Naive thymus-derived CD4-positive, alpha-beta T cell (primary cell): ENCODE data around the gene CFHR4. TPM values are rescaled to one million over a fixed set of nuclear protein-coding genes. Genes with fewer than 3 reads are reported as not detected.
"Not testable (repeated sequence)": the region's sequence is repeated elsewhere in the genome, so short reads cannot be mapped to it uniquely, and the experiment has no call there.

Experiments used
- ATAC-seq: fragments of 150-1000 bp; cut with Tn5 transposase; 2 replicates; pipeline ENCODE4 v1.10.0; 2021; ENCODE audit warnings: mild to moderate bottlenecking, moderate library complexity
- CTCF ChIA-PET: fragments of 350-600 bp; sonication (Branson Sonifier 250); formaldehyde crosslinking; loops from one replicate; lab custom pipeline; 2021; ENCODE audit warnings: antibody characterized with exemption; lab: Charles Lee
- POLR2A ChIA-PET: fragments of 350-600 bp; sonication (Branson Sonifier 250); formaldehyde crosslinking; loops from one replicate; lab custom pipeline; 2021; ENCODE audit warnings: antibody characterized with exemption, inconsistent platforms; lab: Charles Lee
- DNase-seq, 9 donors: peaks; one replicate each; pipeline versions ENCODE4 v3.0.0 to v3.0.0-alpha.2; 2020 to 2022; ENCODE audit warnings: mixed read lengths in 1 of 9
- H3K27ac ChIP-seq: one replicate; pipeline ENCODE4 v1.7.0; 2013; ENCODE audit warnings: mild to moderate bottlenecking, low read depth, low read length, moderate library complexity
- H3K27me3 ChIP-seq, 2 donors: one replicate each; pipeline ENCODE4 v1.7.0; 2013; ENCODE audit warnings: low read length in 2 of 2, mild to moderate bottlenecking in 2 of 2, moderate library complexity in 2 of 2; ENCODE audit not compliant: control insufficient read depth in 2 of 2, insufficient read depth in 2 of 2
- H3K36me3 ChIP-seq, 3 experiments: 1 replicate in 2 of 3; 2 replicates in 1 of 3; pipeline ENCODE4 v1.7.0; 2013; ENCODE audit warnings: low read length in 3 of 3, mild to moderate bottlenecking in 3 of 3, moderate library complexity in 1 of 3; ENCODE audit not compliant: insufficient read depth in 3 of 3, control insufficient read depth in 2 of 3
- H3K4me1 ChIP-seq, 2 donors: one replicate each; pipeline ENCODE4 v1.7.0; 2013; ENCODE audit warnings: low read length in 2 of 2, mild to moderate bottlenecking in 2 of 2, moderate library complexity in 1 of 2; ENCODE audit not compliant: control insufficient read depth in 2 of 2, insufficient read depth in 2 of 2
- H3K4me3 ChIP-seq: 2 replicates; pipeline ENCODE4 v1.7.0; 2013; ENCODE audit warnings: mild to moderate bottlenecking, low read length
- H3K9me3 ChIP-seq, 3 experiments: 1 replicate in 2 of 3; 2 replicates in 1 of 3; pipeline ENCODE4 v1.7.0; 2013; ENCODE audit warnings: low read length in 3 of 3; ENCODE audit not compliant: control insufficient read depth in 2 of 3
- H3K27ac Mint-ChIP-seq, 9 donors: one replicate each; pipeline ENCODE4 v1.8.0; 2020 to 2022; ENCODE audit warnings: mixed read lengths in 9 of 9, mild to moderate bottlenecking in 8 of 9, moderate library complexity in 5 of 9, inconsistent platforms in 2 of 9
- H3K27me3 Mint-ChIP-seq, 5 donors: one replicate each; pipeline ENCODE4 v1.8.0; 2021 to 2022; ENCODE audit warnings: mixed read lengths in 5 of 5, mild to moderate bottlenecking in 1 of 5
- H3K36me3 Mint-ChIP-seq, 5 donors: one replicate each; pipeline ENCODE4 v1.8.0; 2020 to 2022; ENCODE audit warnings: mixed read lengths in 5 of 5, mild to moderate bottlenecking in 3 of 5, inconsistent platforms in 1 of 5
- H3K4me1 Mint-ChIP-seq, 7 donors: one replicate each; pipeline ENCODE4 v1.8.0; 2020 to 2022; ENCODE audit warnings: mixed read lengths in 7 of 7, mild to moderate bottlenecking in 3 of 7, inconsistent platforms in 1 of 7
- H3K4me3 Mint-ChIP-seq, 10 donors: one replicate each; pipeline ENCODE4 v1.8.0; 2020 to 2022; ENCODE audit warnings: mild to moderate bottlenecking in 10 of 10, mixed read lengths in 10 of 10, moderate library complexity in 6 of 10, inconsistent platforms in 2 of 10
- H3K9me3 Mint-ChIP-seq, 11 donors: one replicate each; pipeline ENCODE4 v1.8.0; 2020 to 2022; ENCODE audit warnings: mixed read lengths in 11 of 11, mild to moderate bottlenecking in 4 of 11, inconsistent platforms in 1 of 11, moderate library complexity in 1 of 11
- intact Hi-C, 2 donors: fragments of 100-400 bp; cut with micrococcal nuclease; formaldehyde crosslinking; loops; one replicate each; pipeline ENCODE4 v1.15.1; 2023
- polyA plus RNA-seq, 2 donors: library from polyadenylated mRNA; unstranded; fragments of 300-500 nt; fragmentation: Illumina TruSeq; gene quantifications; one replicate each; pipeline ENCODE4 v1.2.3, GENCODE V29; 2021
- total RNA-seq, 6 experiments: library from RNA in 5 of 6; stranded (reverse) in 5 of 6; gene quantifications; 1 replicate in 5 of 6; 2 replicates in 1 of 6; pipeline ENCODE4 v1.2.3 and lab custom pipeline; 2021 to 2026

CFHR4 gene
- not detected for total RNA-seq
- not detected for polyA plus RNA-seq
- total RNA-seq (lab: John Stamatoyannopoulos, UW), result not detected

DNA sequence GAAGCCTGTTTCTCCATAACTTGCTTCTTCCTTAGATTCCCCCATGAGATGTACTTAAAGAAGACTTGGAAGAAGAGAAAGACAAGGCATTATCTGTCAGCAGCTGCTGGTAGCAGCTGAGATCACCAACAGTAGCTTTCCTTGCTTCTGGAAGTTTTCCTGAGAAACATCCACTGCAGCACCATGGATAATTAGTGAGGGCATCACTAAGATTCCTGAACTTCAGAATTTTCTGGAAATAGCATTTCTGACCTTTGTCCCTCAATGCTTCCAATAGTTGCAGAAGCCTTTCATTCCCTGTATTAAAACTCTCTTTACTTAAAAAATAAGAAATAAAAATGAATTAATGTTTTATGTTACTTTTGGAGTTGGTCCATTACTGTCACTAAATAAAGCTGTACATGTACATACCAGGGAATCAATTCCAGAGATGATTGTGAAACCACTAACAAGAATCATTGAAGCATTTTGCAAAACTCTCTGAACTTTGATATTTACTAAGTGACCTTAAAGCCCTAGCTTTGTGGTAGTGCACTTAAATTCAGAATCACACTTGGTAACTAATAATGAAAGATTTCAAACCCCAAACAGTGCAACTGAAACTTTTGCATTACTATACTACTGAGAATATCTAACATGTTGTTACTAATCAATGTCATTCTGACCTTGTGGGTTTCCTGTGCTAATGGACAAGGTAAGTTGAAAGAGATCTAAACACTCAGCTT, at the start of gene CFHR4:
Gene CFHR4, plus strand, starts transcription at position 538 of the 725 bp plus-strand sequence. Its CDS starts 99 bp downstream, at position 637.
- DNase-seq (no peak), ATAC-seq (no peak)
- no peaks in the 10 kb centered on the region for H3K9me3 ChIP-seq
- ChIA-PET POLR2A (no interaction called here), CTCF (no interaction called here)
- H3K27me3 ChIP-seq, result no peaks in the 10 kb centered on the region
- H3K9me3 Mint-ChIP-seq, result peaks cover 0 to 19% (median 4%) of the 10 kb centered on the region in 11 donors
- H3K27me3 Mint-ChIP-seq, result peaks cover 0 to 4% (median 0%) of the 10 kb centered on the region in 5 donors
- H3K4me1 ChIP-seq, result no peaks in the 10 kb centered on the region
- intact Hi-C loops, result no loop called here
- H3K4me1 Mint-ChIP-seq, result no peaks in the 10 kb centered on the region
- no peaks in the 10 kb centered on the region for H3K36me3 ChIP-seq
- no peak within 1 kb of the TSS for H3K4me3 Mint-ChIP-seq
- no peaks in the 10 kb centered on the region for H3K36me3 Mint-ChIP-seq
- H3K4me3 ChIP-seq, result no peak within 1 kb of the TSS
- H3K27ac ChIP-seq, result no peak within 1 kb of the TSS
- no peak within 1 kb of the TSS for H3K27ac Mint-ChIP-seq

- H3K27ac Mint-ChIP-seq, POLR2A ChIA-PET, ATAC-seq, H3K4me3 Mint-ChIP-seq, H3K27ac ChIP-seq, H3K27me3 ChIP-seq, H3K9me3 Mint-ChIP-seq, H3K4me3 ChIP-seq, H3K27me3 Mint-ChIP-seq, DNase-seq, H3K36me3 ChIP-seq, H3K9me3 ChIP-seq, CTCF ChIA-PET, H3K4me1 ChIP-seq, H3K36me3 Mint-ChIP-seq, H3K4me1 Mint-ChIP-seq: not testable (repeated sequence)
- intact Hi-C loops, result loop anchor here in 1 of 2 donors (10.0 kb wide), 1 partner anchor 115 kb away; no protein-coding TSS in a partner anchor
Observed at GRCh38 chr1:196849613-196850492, 38.0 kb upstream of the CFHR4 start.

- no peaks in the 10 kb centered on the region for H3K27me3 ChIP-seq
- no peaks in the 10 kb centered on the region for H3K4me1 ChIP-seq
- Mint-ChIP-seq H3K9me3 (peaks cover 0 to 8% (median 0%) of the 10 kb centered on the region in 11 donors), H3K4me3 (no peak overlapping the region), H3K27me3 (no peaks in the 10 kb centered on the region), H3K36me3 (no peaks in the 10 kb centered on the region), H3K27ac (no peak overlapping the region), H3K4me1 (no peaks in the 10 kb centered on the region)
- ATAC-seq (no peak), DNase-seq (no peak)
- POLR2A ChIA-PET, result no interaction called here
- intact Hi-C loops, result loop anchor here in 1 of 2 donors (10.0 kb wide), 1 partner anchor 121 kb away; no protein-coding TSS in a partner anchor
- CTCF ChIA-PET, result no interaction called here
- H3K27ac ChIP-seq, result no peak overlapping the region
- H3K9me3 ChIP-seq, result no peaks in the 10 kb centered on the region
- H3K4me3 ChIP-seq, result no peak overlapping the region
- H3K36me3 ChIP-seq, result no peaks in the 10 kb centered on the region
Observed at GRCh38 chr1:196856053-196856452, 31.8 kb upstream of the CFHR4 start.

- POLR2A ChIA-PET, result no interaction called here
Observed at GRCh38 chr1:196857188-196857587, 30.7 kb upstream of the CFHR4 start.

DNA sequence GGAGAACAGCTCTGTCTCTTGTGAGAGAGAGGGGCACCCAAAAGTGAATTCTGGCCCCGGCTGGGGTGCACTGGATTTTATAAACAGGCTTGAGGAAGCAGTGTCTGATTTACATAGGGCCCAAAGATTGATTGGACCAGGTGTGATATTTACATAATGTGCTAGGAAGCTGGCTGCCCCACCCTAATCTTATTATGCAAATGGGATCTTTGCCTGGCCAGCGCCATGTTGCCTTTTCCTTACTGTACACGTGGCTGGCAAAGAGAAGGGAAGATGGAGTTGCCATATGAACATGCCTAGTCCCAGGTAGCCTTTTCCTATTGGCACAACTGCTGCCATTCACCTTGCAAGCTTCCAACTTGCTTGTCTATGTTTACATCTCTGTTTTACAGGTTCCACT, 29.0 kb upstream of the CFHR4 start:
- Histone ChIP-seq H3K4me1 (no peaks in the 10 kb centered on the region), H3K9me3 (no peaks in the 10 kb centered on the region), H3K27me3 (no peaks in the 10 kb centered on the region), H3K36me3 (no peaks in the 10 kb centered on the region), H3K27ac (no peak overlapping the region), H3K4me3 (no peak overlapping the region)
- POLR2A ChIA-PET, result no interaction called here
- H3K4me1 Mint-ChIP-seq, result no peaks in the 10 kb centered on the region
- no peak overlapping the region for H3K27ac Mint-ChIP-seq
- no peak for ATAC-seq
- H3K27me3 Mint-ChIP-seq, result peaks cover 0 to 9% (median 4%) of the 10 kb centered on the region in 5 donors
- H3K4me3 Mint-ChIP-seq, result no peak overlapping the region
- peaks cover 0 to 9% (median 2%) of the 10 kb centered on the region in 11 donors for H3K9me3 Mint-ChIP-seq
- intact Hi-C loops, result loop anchor here in 1 of 2 donors (10.0 kb wide), 1 partner anchor 124 kb away; no protein-coding TSS in a partner anchor
- H3K36me3 Mint-ChIP-seq, result no peaks in the 10 kb centered on the region
- CTCF ChIA-PET, result no interaction called here
- no peak for DNase-seq

More at GRCh38 chr1:196857188-196857587, 30.7 kb upstream of the CFHR4 start:
- H3K27me3 ChIP-seq, result no peaks in the 10 kb centered on the region
- H3K27ac Mint-ChIP-seq, result no peak overlapping the region
- no peak overlapping the region for H3K4me3 ChIP-seq
- H3K9me3 Mint-ChIP-seq, result peaks cover 0 to 8% (median 2%) of the 10 kb centered on the region in 11 donors
- H3K9me3 ChIP-seq, result no peaks in the 10 kb centered on the region
- no peaks in the 10 kb centered on the region for H3K4me1 ChIP-seq
- no peak overlapping the region for H3K4me3 Mint-ChIP-seq
- H3K4me1 Mint-ChIP-seq, result no peaks in the 10 kb centered on the region
- CTCF ChIA-PET, result interaction anchor here (0.6 kb wide), 1 partner anchor 11 kb away, joined by 3 read pairs; no protein-coding TSS in a partner anchor
- no peaks in the 10 kb centered on the region for H3K36me3 ChIP-seq
- intact Hi-C loops, result loop anchor here in 1 of 2 donors (10.0 kb wide), 1 partner anchor 122 kb away; no protein-coding TSS in a partner anchor
- H3K36me3 Mint-ChIP-seq, result no peaks in the 10 kb centered on the region
- DNase-seq (no peak), ATAC-seq (no peak)
- no peaks in the 10 kb centered on the region for H3K27me3 Mint-ChIP-seq
- H3K27ac ChIP-seq, result no peak overlapping the region

- intact Hi-C loops, result no loop called here
- no peak overlapping the region for H3K4me3 Mint-ChIP-seq
- Histone ChIP-seq H3K4me3 (no peak overlapping the region), H3K9me3 (no peaks in the 10 kb centered on the region), H3K27ac (no peak overlapping the region), H3K4me1 (no peaks in the 10 kb centered on the region), H3K27me3 (no peaks in the 10 kb centered on the region), H3K36me3 (no peaks in the 10 kb centered on the region)
- H3K27me3 Mint-ChIP-seq, result peaks cover 0 to 13% (median 8%) of the 10 kb centered on the region in 5 donors
- no peaks in the 10 kb centered on the region for H3K4me1 Mint-ChIP-seq
- ATAC-seq (no peak), DNase-seq (no peak)
- CTCF ChIA-PET, result no interaction called here
- peaks cover 0 to 16% (median 4%) of the 10 kb centered on the region in 11 donors for H3K9me3 Mint-ChIP-seq
- no peaks in the 10 kb centered on the region for H3K36me3 Mint-ChIP-seq
- no peak overlapping the region for H3K27ac Mint-ChIP-seq
- POLR2A ChIA-PET, result no interaction called here
Observed at GRCh38 chr1:196860323-196860884, 27.4 kb upstream of the CFHR4 start.
